ENCODE data around the gene MAMLD1. TPM values are rescaled to one million over a fixed set of nuclear protein-coding genes. Genes with fewer than 3 reads are reported as not detected.
"Not testable (repeated sequence)": the region's sequence is repeated elsewhere in the genome, so short reads cannot be mapped to it uniquely, and the experiment has no call there.

The MAMLD1 gene
- total RNA-seq, 5 donors from 2014 or later (not counting 1 experiment from before 2014, with no cell fraction given): 0.92 to 2.1 (median 1.6) TPM

GRCh38 chrX:150334981-150335380, 28.1 kb upstream of the MAMLD1 start:
- H3K27ac ChIP-seq (ENCODE audit: low read length): no peak overlapping the region
- peaks cover 0 to 4% of the 10 kb centered on the region in 2 donors for H3K27me3 Mint-ChIP-seq
- H3K4me1 ChIP-seq (ENCODE audit: control insufficient read depth in 1 of 2, extremely low read depth in 1 of 2, insufficient read depth in 2 of 2, low read length in 2 of 2): no peaks in the 10 kb centered on the region
- ChIA-PET CTCF (no interaction called here), POLR2A (no interaction called here)
- no peaks in the 10 kb centered on the region for H3K36me3 ChIP-seq (ENCODE audit: control insufficient read depth in 2 of 2, extremely low read depth in 1 of 2, insufficient read depth in 1 of 2, low read length in 1 of 2)
- ATAC-seq (replicated peaks in 1 of 4) (no peak), DNase-seq (no peak)
- H3K4me3 Mint-ChIP-seq: no peak overlapping the region
- H3K36me3 Mint-ChIP-seq: no peaks in the 10 kb centered on the region
- peaks cover 10 to 15% (median 14%) of the 10 kb centered on the region in 3 donors for H3K4me1 Mint-ChIP-seq
- H3K27me3 ChIP-seq (replicated peaks in 1 of 2; ENCODE audit: control insufficient read depth in 2 of 2, extremely low read depth in 1 of 2, insufficient read depth in 2 of 2, low read length in 1 of 2): no peaks in the 10 kb centered on the region
- 100% methylated on average over 1 of the region's 2 CpGs for WGBS (ENCODE audit: insufficient coverage)
- no peaks in the 10 kb centered on the region for H3K9me3 Mint-ChIP-seq
- H3K9me3 ChIP-seq: no peaks in the 10 kb centered on the region
- no peak overlapping the region for H3K27ac Mint-ChIP-seq
- H3K4me3 ChIP-seq (ENCODE audit: control insufficient read depth in 1 of 2, extremely low read depth in 1 of 2, low read length in 1 of 2): no peak overlapping the region

- no peak overlapping the region for H3K4me3 Mint-ChIP-seq
- H3K27ac ChIP-seq (ENCODE audit: low read length): no peak overlapping the region
- ATAC-seq (replicated peaks in 1 of 4) (no peak), DNase-seq (no peak)
- H3K27ac Mint-ChIP-seq: no peak overlapping the region
- no peaks in the 10 kb centered on the region for H3K9me3 Mint-ChIP-seq
- no peaks in the 10 kb centered on the region for H3K27me3 ChIP-seq (replicated peaks in 1 of 2; ENCODE audit: control insufficient read depth in 2 of 2, extremely low read depth in 1 of 2, insufficient read depth in 2 of 2, low read length in 1 of 2)
- H3K36me3 ChIP-seq (ENCODE audit: control insufficient read depth in 2 of 2, extremely low read depth in 1 of 2, insufficient read depth in 1 of 2, low read length in 1 of 2): no peaks in the 10 kb centered on the region
- WGBS (ENCODE audit: insufficient coverage): no CpG with 5 or more reads among the region's 6 CpGs
- H3K4me1 Mint-ChIP-seq: peaks cover 10 to 15% (median 14%) of the 10 kb centered on the region in 3 donors
- H3K9me3 ChIP-seq: no peaks in the 10 kb centered on the region
- ChIA-PET CTCF (no interaction called here), POLR2A (interaction anchor here in 1 of 2 donors (0.6 kb wide), 1 partner anchor 215 kb away, joined by 3 read pairs; no protein-coding TSS in a partner anchor)
- no peak overlapping the region for H3K4me3 ChIP-seq (ENCODE audit: control insufficient read depth in 1 of 2, extremely low read depth in 1 of 2, low read length in 1 of 2)
- no peaks in the 10 kb centered on the region for H3K4me1 ChIP-seq (ENCODE audit: control insufficient read depth in 1 of 2, extremely low read depth in 1 of 2, insufficient read depth in 2 of 2, low read length in 2 of 2)
- no peaks in the 10 kb centered on the region for H3K36me3 Mint-ChIP-seq
- peaks cover 0 to 4% of the 10 kb centered on the region in 2 donors for H3K27me3 Mint-ChIP-seq
These were observed 26.1 kb upstream of the MAMLD1 start for GRCh38 chrX:150337026-150337425.

GRCh38 chrX:150337536-150337935, 25.6 kb upstream of the MAMLD1 start:
- 75% methylated on average over 2 of the region's 4 CpGs for WGBS (ENCODE audit: insufficient coverage)
- no peak overlapping the region for H3K4me3 Mint-ChIP-seq
- no peak overlapping the region for H3K27ac ChIP-seq (ENCODE audit: low read length)

GRCh38 chrX:150338615-150339014, 24.5 kb upstream of the MAMLD1 start:
- peaks cover 0 to 4% (median 4%) of the 10 kb centered on the region in 3 donors for H3K4me1 Mint-ChIP-seq
- no peak overlapping the region for H3K27ac ChIP-seq (ENCODE audit: low read length)
- ATAC-seq (replicated peaks in 1 of 4) (no peak), DNase-seq (no peak)
- no peak overlapping the region for H3K4me3 Mint-ChIP-seq
- H3K27me3 Mint-ChIP-seq: peaks cover 0 to 4% of the 10 kb centered on the region in 2 donors
- H3K9me3 Mint-ChIP-seq: no peaks in the 10 kb centered on the region
- H3K9me3 ChIP-seq: no peaks in the 10 kb centered on the region
- no peaks in the 10 kb centered on the region for H3K36me3 Mint-ChIP-seq
- ChIA-PET CTCF (no interaction called here), POLR2A (no interaction called here)
- H3K27ac Mint-ChIP-seq: no peak overlapping the region
- H3K27me3 ChIP-seq (replicated peaks in 1 of 2; ENCODE audit: control insufficient read depth in 2 of 2, extremely low read depth in 1 of 2, insufficient read depth in 2 of 2, low read length in 1 of 2): no peaks in the 10 kb centered on the region
- no peaks in the 10 kb centered on the region for H3K4me1 ChIP-seq (ENCODE audit: control insufficient read depth in 1 of 2, extremely low read depth in 1 of 2, insufficient read depth in 2 of 2, low read length in 2 of 2)
- no peak overlapping the region for H3K4me3 ChIP-seq (ENCODE audit: control insufficient read depth in 1 of 2, extremely low read depth in 1 of 2, low read length in 1 of 2)
- WGBS (ENCODE audit: insufficient coverage): 77% methylated on average over 5 of the region's 8 CpGs
- no peaks in the 10 kb centered on the region for H3K36me3 ChIP-seq (ENCODE audit: control insufficient read depth in 2 of 2, extremely low read depth in 1 of 2, insufficient read depth in 1 of 2, low read length in 1 of 2)

More at GRCh38 chrX:150337536-150337935, 25.6 kb upstream of the MAMLD1 start:
- DNase-seq (no peak), ATAC-seq (replicated peaks in 1 of 4) (no peak)
- ChIA-PET POLR2A (interaction anchor here in 1 of 2 donors (0.6 kb wide), 1 partner anchor 215 kb away, joined by 3 read pairs; no protein-coding TSS in a partner anchor), CTCF (no interaction called here)
- Histone ChIP-seq H3K4me1 (ENCODE audit: control insufficient read depth in 1 of 2, extremely low read depth in 1 of 2, insufficient read depth in 2 of 2, low read length in 2 of 2) (no peaks in the 10 kb centered on the region), H3K9me3 (no peaks in the 10 kb centered on the region), H3K36me3 (ENCODE audit: control insufficient read depth in 2 of 2, extremely low read depth in 1 of 2, insufficient read depth in 1 of 2, low read length in 1 of 2) (no peaks in the 10 kb centered on the region), H3K27me3 (replicated peaks in 1 of 2; ENCODE audit: control insufficient read depth in 2 of 2, extremely low read depth in 1 of 2, insufficient read depth in 2 of 2, low read length in 1 of 2) (no peaks in the 10 kb centered on the region), H3K4me3 (ENCODE audit: control insufficient read depth in 1 of 2, extremely low read depth in 1 of 2, low read length in 1 of 2) (no peak overlapping the region)
- H3K27ac Mint-ChIP-seq: no peak overlapping the region
- H3K27me3 Mint-ChIP-seq: peaks cover 0 to 4% of the 10 kb centered on the region in 2 donors
- H3K4me1 Mint-ChIP-seq: peaks cover 10 to 14% (median 14%) of the 10 kb centered on the region in 3 donors
- no peaks in the 10 kb centered on the region for H3K9me3 Mint-ChIP-seq
- no peaks in the 10 kb centered on the region for H3K36me3 Mint-ChIP-seq

- Histone ChIP-seq H3K9me3 (no peaks in the 10 kb centered on the region), H3K27ac (ENCODE audit: low read length) (no peak overlapping the region), H3K27me3 (replicated peaks in 1 of 2; ENCODE audit: control insufficient read depth in 2 of 2, extremely low read depth in 1 of 2, insufficient read depth in 2 of 2, low read length in 1 of 2) (peaks cover 0 to 2% of the 10 kb centered on the region in 2 experiments), H3K36me3 (ENCODE audit: control insufficient read depth in 2 of 2, extremely low read depth in 1 of 2, insufficient read depth in 1 of 2, low read length in 1 of 2) (no peaks in the 10 kb centered on the region), H3K4me1 (ENCODE audit: control insufficient read depth in 1 of 2, extremely low read depth in 1 of 2, insufficient read depth in 2 of 2, low read length in 2 of 2) (no peaks in the 10 kb centered on the region), H3K4me3 (ENCODE audit: control insufficient read depth in 1 of 2, extremely low read depth in 1 of 2, low read length in 1 of 2) (no peak overlapping the region)
- Mint-ChIP-seq H3K4me1 (no peaks in the 10 kb centered on the region), H3K27me3 (peaks cover 0 to 7% of the 10 kb centered on the region in 2 donors), H3K4me3 (no peak overlapping the region), H3K36me3 (no peaks in the 10 kb centered on the region), H3K27ac (no peak overlapping the region), H3K9me3 (no peaks in the 10 kb centered on the region)
- no CpG with 5 or more reads among the region's 3 CpGs for WGBS (ENCODE audit: insufficient coverage)
- no peak for ATAC-seq (replicated peaks in 1 of 4)
- ChIA-PET POLR2A (no interaction called here), CTCF (no interaction called here)
- DNase-seq: no peak
These were observed 23.4 kb upstream of the MAMLD1 start for GRCh38 chrX:150339736-150340135.

- H3K36me3 ChIP-seq (ENCODE audit: control insufficient read depth in 2 of 2, extremely low read depth in 1 of 2, insufficient read depth in 1 of 2, low read length in 1 of 2); H3K4me3 ChIP-seq (ENCODE audit: control insufficient read depth in 1 of 2, extremely low read depth in 1 of 2, low read length in 1 of 2); DNase-seq; H3K36me3 Mint-ChIP-seq; H3K9me3 ChIP-seq; H3K27me3 Mint-ChIP-seq; H3K27ac Mint-ChIP-seq; POLR2A ChIA-PET; H3K27me3 ChIP-seq (replicated peaks in 1 of 2; ENCODE audit: control insufficient read depth in 2 of 2, extremely low read depth in 1 of 2, insufficient read depth in 2 of 2, low read length in 1 of 2); H3K9me3 Mint-ChIP-seq; H3K4me1 Mint-ChIP-seq; H3K4me1 ChIP-seq (ENCODE audit: control insufficient read depth in 1 of 2, extremely low read depth in 1 of 2, insufficient read depth in 2 of 2, low read length in 2 of 2); CTCF ChIA-PET; H3K27ac ChIP-seq (ENCODE audit: low read length); ATAC-seq (replicated peaks in 1 of 4); H3K4me3 Mint-ChIP-seq: not testable (repeated sequence)
- no CpG with 5 or more reads among the region's 3 CpGs for WGBS (ENCODE audit: insufficient coverage)
These were observed 22.8 kb upstream of the MAMLD1 start for GRCh38 chrX:150340326-150340725.

GRCh38 chrX:150347471-150347870, 15.6 kb upstream of the MAMLD1 start:
- WGBS (ENCODE audit: insufficient coverage): no CpG with 5 or more reads among the region's 2 CpGs
- H3K9me3 Mint-ChIP-seq: no peaks in the 10 kb centered on the region
- H3K4me3 ChIP-seq (ENCODE audit: control insufficient read depth in 1 of 2, extremely low read depth in 1 of 2, low read length in 1 of 2): no peak overlapping the region
- no peaks in the 10 kb centered on the region for H3K9me3 ChIP-seq
- peaks cover 2 to 4% of the 10 kb centered on the region in 2 experiments for H3K27me3 ChIP-seq (replicated peaks in 1 of 2; ENCODE audit: control insufficient read depth in 2 of 2, extremely low read depth in 1 of 2, insufficient read depth in 2 of 2, low read length in 1 of 2)
- no peak overlapping the region for H3K27ac Mint-ChIP-seq
- H3K36me3 ChIP-seq (ENCODE audit: control insufficient read depth in 2 of 2, extremely low read depth in 1 of 2, insufficient read depth in 1 of 2, low read length in 1 of 2): no peaks in the 10 kb centered on the region
- no peak overlapping the region for H3K27ac ChIP-seq (ENCODE audit: low read length)
- H3K4me1 ChIP-seq (ENCODE audit: control insufficient read depth in 1 of 2, extremely low read depth in 1 of 2, insufficient read depth in 2 of 2, low read length in 2 of 2): no peaks in the 10 kb centered on the region
- H3K36me3 Mint-ChIP-seq: no peaks in the 10 kb centered on the region
- ChIA-PET POLR2A (no interaction called here), CTCF (no interaction called here)
- ATAC-seq (replicated peaks in 1 of 4) (no peak), DNase-seq (no peak)
- peaks cover 2 to 14% of the 10 kb centered on the region in 2 donors for H3K27me3 Mint-ChIP-seq
- H3K4me1 Mint-ChIP-seq: no peaks in the 10 kb centered on the region
- H3K4me3 Mint-ChIP-seq: no peak overlapping the region

All from T-cell (primary cell).